ENCODE results near the gene PPFIA2.

Gene PPFIA2

GRCh38 chr12:81542065-81543010 lies 216.8 kb downstream of the PPFIA2 start:
- no peak for DNase-seq

- DNase-seq = no peak
These were observed 218.0 kb downstream of the PPFIA2 start for GRCh38 chr12:81541121-81541520.

GRCh38 chr12:81539279-81539678 lies 219.9 kb downstream of the PPFIA2 start:
- no peak for DNase-seq

GRCh38 chr12:81533054-81533453 lies 226.1 kb downstream of the PPFIA2 start:
- no peak for DNase-seq

- no peak for DNase-seq
These were observed 228.8 kb downstream of the PPFIA2 start for GRCh38 chr12:81530352-81530751.

- no peak for DNase-seq
These were observed 238.8 kb downstream of the PPFIA2 start for GRCh38 chr12:81520064-81520945.

GRCh38 chr12:81518638-81519037 lies 240.5 kb downstream of the PPFIA2 start:
- DNase-seq = no peak

GRCh38 chr12:81517296-81517695 lies 241.9 kb downstream of the PPFIA2 start:
- DNase-seq = no peak

- DNase-seq = no peak
These were observed 256.0 kb downstream of the PPFIA2 start for GRCh38 chr12:81502912-81503695.

GRCh38 chr12:81500788-81501187 lies 258.4 kb downstream of the PPFIA2 start:
- no peak for DNase-seq

GRCh38 chr12:81499809-81500208 lies 259.3 kb downstream of the PPFIA2 start:
- no peak for DNase-seq

- no peak for DNase-seq
These were observed 266.9 kb downstream of the PPFIA2 start for GRCh38 chr12:81492131-81492720.

GRCh38 chr12:81472934-81473333 lies 286.2 kb downstream of the PPFIA2 start:
- no peak for DNase-seq

GRCh38 chr12:81470923-81471322 lies 288.2 kb downstream of the PPFIA2 start:
- DNase-seq = no peak

- DNase-seq = no peak
These were observed 290.9 kb downstream of the PPFIA2 start for GRCh38 chr12:81468206-81468605.

- no peak for DNase-seq
These were observed 293.3 kb downstream of the PPFIA2 start for GRCh38 chr12:81465876-81466275.

- no peak for DNase-seq
These were observed 294.0 kb downstream of the PPFIA2 start for GRCh38 chr12:81465191-81465590.

- no peak for DNase-seq
These were observed 298.0 kb downstream of the PPFIA2 start for GRCh38 chr12:81461163-81461562.

GRCh38 chr12:81450920-81451739 lies 308.0 kb downstream of the PPFIA2 start:
- DNase-seq = no peak

- DNase-seq = no peak
These were observed 317.5 kb downstream of the PPFIA2 start for GRCh38 chr12:81441629-81442028.

GRCh38 chr12:81440001-81440400 lies 319.1 kb downstream of the PPFIA2 start:
- DNase-seq = no peak

- DNase-seq = no peak
These were observed 319.8 kb downstream of the PPFIA2 start for GRCh38 chr12:81439344-81439743.
